Measurements from ENCODE around the gene KCNQ1. TPM values are rescaled to one million over a fixed set of nuclear protein-coding genes. Genes with fewer than 3 reads are reported as not detected.

The KCNQ1 gene
- total RNA-seq, 1 experiment from 2014 or later: 2.3 TPM

- H2BK5ac ChIP-seq (ENCODE audit: insufficient read length, low read length): no peak overlapping the region
- Mint-ChIP-seq H3K9me3 (no peaks in the 10 kb centered on the region), H3K27ac (no peak overlapping the region), H3K27me3 (ENCODE audit: low read depth) (peaks cover 11% of the 10 kb centered on the region), H3K4me3 (no peak overlapping the region), H3K4me1 (peaks cover 47 to 60% of the 10 kb centered on the region in 2 experiments), H3K36me3 (ENCODE audit: insufficient read depth in 1 of 3, low read depth in 3 of 3) (peaks cover 0 to 4% (median 0%) of the 10 kb centered on the region in 3 experiments; a peak in 2 of 7 replicates)
- H3K9ac ChIP-seq (ENCODE audit: extremely low read depth, insufficient read length, low read length): no peak overlapping the region
- H3K23me2 ChIP-seq (ENCODE audit: insufficient read length, low read depth, low read length, poor library complexity, severe bottlenecking): no peaks in the 10 kb centered on the region
- no peak overlapping the region for H3K56ac ChIP-seq (ENCODE audit: insufficient read length, low read depth, low read length)
- H3K27me3 ChIP-seq (ENCODE audit: insufficient read depth, low read length): no peaks in the 10 kb centered on the region
- H2BK12ac ChIP-seq (ENCODE audit: insufficient read length, low read depth, low read length): no peak overlapping the region
- no peak overlapping the region for H4K5ac ChIP-seq (ENCODE audit: insufficient read length, low read depth, low read length)
- H2BK15ac ChIP-seq (ENCODE audit: low read depth, low read length): no peak overlapping the region
- no peaks in the 10 kb centered on the region for H3K79me1 ChIP-seq (ENCODE audit: insufficient read depth, low read depth, low read length, poor library complexity, severe bottlenecking)
- TF ChIP-seq CTCF (conservative IDR thresholded peaks at IDR 0.05): no peak
- no peak overlapping the region for H3K14ac ChIP-seq (ENCODE audit: insufficient read depth, low read length)
- H3K79me2 ChIP-seq (ENCODE audit: insufficient read depth, low read length): no peaks in the 10 kb centered on the region; the same call in 1 of the 2 replicates
- H3K4ac ChIP-seq (ENCODE audit: low read depth, low read length): no peak overlapping the region
- no peaks in the 10 kb centered on the region for H3K9me3 ChIP-seq (ENCODE audit: control insufficient read depth, low read depth, low read length)
- H3K4me2 ChIP-seq (ENCODE audit: insufficient read depth, insufficient read length, low read length): no peak overlapping the region
- no peak overlapping the region for H3K18ac ChIP-seq (ENCODE audit: insufficient read length, low read depth, low read length)
- no peaks in the 10 kb centered on the region for H4K20me1 ChIP-seq (ENCODE audit: control insufficient read depth, insufficient read depth, insufficient read length)
- no peak overlapping the region for H2AK5ac ChIP-seq (ENCODE audit: insufficient read length, low read length)
- H2AFZ ChIP-seq (ENCODE audit: low read length): no peak overlapping the region
- H2BK120ac ChIP-seq (ENCODE audit: low read depth, low read length, poor library complexity, severe bottlenecking): no peak overlapping the region
- no CpG with 5 or more reads among the region's 1 CpG for WGBS (ENCODE audit: extremely low coverage, insufficient read length, low lambda C conversion rate)
- no peak overlapping the region for H2BK20ac ChIP-seq (ENCODE audit: low read depth, low read length, poor library complexity, severe bottlenecking)
- DNase-seq: no peak
- H4K8ac ChIP-seq (replicated peaks; ENCODE audit: insufficient read length, low read depth, low read length): no peak overlapping the region
- H3K27ac ChIP-seq (ENCODE audit: insufficient read length, low read depth, low read length): no peak overlapping the region
- H3T11ph ChIP-seq (ENCODE audit: low read length): no peak overlapping the region
- H3K23ac ChIP-seq (ENCODE audit: insufficient read length, low read depth, low read length): no peak overlapping the region
- no peak overlapping the region for H4K91ac ChIP-seq (ENCODE audit: insufficient read length, low read depth, low read length)
- H3K4me1 ChIP-seq (ENCODE audit: insufficient read depth, low read length): peaks cover 13% of the 10 kb centered on the region; the same call in 1 of the 2 replicates
Measured at GRCh38 chr11:2684581-2684980, 239.8 kb downstream of the KCNQ1 start.

Data from H9 (cell line).